ENCODE data around the gene COL19A1. TPM values are rescaled to one million over a fixed set of nuclear protein-coding genes. Genes with fewer than 3 reads are reported as not detected.
"Not testable (repeated sequence)": the region's sequence is repeated elsewhere in the genome, so short reads cannot be mapped to it uniquely, and the experiment has no call there.

COL19A1 gene
- total RNA-seq, 2 donors from 2014 or later, result 1.5 TPM; not detected in 1

DNA sequence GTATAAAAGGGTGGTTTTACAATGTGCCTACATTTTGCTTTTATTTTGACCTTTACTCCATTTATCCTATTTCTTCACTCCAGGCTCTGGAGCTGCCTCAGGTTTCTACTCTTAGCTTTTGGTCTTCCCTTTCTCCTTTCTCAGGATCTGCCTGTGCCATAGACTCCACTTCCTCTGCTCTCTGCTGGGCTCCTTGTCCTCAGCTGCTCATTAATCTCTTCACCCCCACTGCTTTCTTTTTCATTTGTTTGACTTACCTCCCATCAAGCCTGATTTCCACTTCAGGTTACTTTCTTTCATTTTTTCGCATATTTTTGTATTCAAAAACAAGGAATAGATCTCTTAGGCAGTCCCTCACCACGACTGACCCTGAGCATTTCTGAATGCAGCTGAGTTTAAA lies 106.8 kb downstream of the COL19A1 start:
- H3K27me3 Mint-ChIP-seq, result peaks cover 10% of the 10 kb centered on the region
- H3K4me3 Mint-ChIP-seq, result no peak overlapping the region
- H3K27ac Mint-ChIP-seq, result no peak overlapping the region
- no peak for ATAC-seq
- peaks cover 2% of the 10 kb centered on the region for H3K36me3 Mint-ChIP-seq (ENCODE audit: low read depth)
- no peaks in the 10 kb centered on the region for H3K4me1 Mint-ChIP-seq
- no peaks in the 10 kb centered on the region for H3K9me3 ChIP-seq (ENCODE audit: control insufficient read depth, low read length, poor library complexity, severe bottlenecking)
- no peak for DNase-seq

DNA sequence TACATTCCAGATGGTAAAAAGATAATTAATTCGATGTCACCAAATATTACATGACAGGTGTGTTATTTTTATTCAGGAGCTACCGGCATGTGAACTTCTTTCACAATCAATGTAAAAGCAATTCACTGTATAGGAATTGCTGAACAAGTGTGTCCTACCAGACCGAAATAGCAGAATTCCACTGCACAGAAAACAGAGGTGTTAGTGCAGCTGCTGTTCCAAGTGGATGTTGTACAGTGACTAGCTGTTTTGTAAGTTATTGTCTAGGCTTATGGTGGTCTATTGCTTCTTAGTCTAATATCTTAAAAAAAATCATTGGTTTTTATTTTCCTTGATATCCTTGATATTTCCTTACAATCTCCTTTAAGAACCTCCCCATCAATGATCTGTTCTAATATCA lies 107.4 kb downstream of the COL19A1 start:
- ATAC-seq, result no peak
- Mint-ChIP-seq H3K4me3 (no peak overlapping the region), H3K27ac (no peak overlapping the region), H3K36me3 (ENCODE audit: low read depth) (peaks cover 2% of the 10 kb centered on the region), H3K4me1 (no peaks in the 10 kb centered on the region), H3K27me3 (peaks cover 10% of the 10 kb centered on the region)
- H3K9me3 ChIP-seq (ENCODE audit: control insufficient read depth, low read length, poor library complexity, severe bottlenecking), result no peaks in the 10 kb centered on the region
- DNase-seq, result no peak

DNA sequence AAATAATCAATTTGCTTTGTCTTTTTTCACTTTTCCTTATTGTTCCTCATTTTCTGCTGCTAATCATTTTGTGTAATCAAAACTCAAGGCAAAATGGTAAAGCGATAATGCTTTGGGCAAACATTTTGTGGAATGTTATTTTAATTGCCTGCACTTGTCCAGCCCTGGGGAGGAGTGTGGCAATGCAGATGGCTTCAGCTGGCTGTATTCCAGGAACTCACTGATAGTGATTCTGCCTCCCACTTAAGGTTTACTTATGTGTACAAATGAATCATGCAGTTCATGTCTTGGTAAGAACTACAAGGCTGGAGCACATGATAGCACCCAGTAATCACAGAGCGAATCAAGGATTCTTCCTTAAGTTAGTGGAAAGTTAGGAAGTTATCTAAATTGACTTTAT lies 107.8 kb downstream of the COL19A1 start:
- Mint-ChIP-seq H3K4me1 (no peaks in the 10 kb centered on the region), H3K36me3 (ENCODE audit: low read depth) (peaks cover 2% of the 10 kb centered on the region), H3K4me3 (no peak overlapping the region), H3K27me3 (peaks cover 10% of the 10 kb centered on the region), H3K27ac (no peak overlapping the region)
- DNase-seq, result no peak
- no peak for ATAC-seq
- no peaks in the 10 kb centered on the region for H3K9me3 ChIP-seq (ENCODE audit: control insufficient read depth, low read length, poor library complexity, severe bottlenecking)

DNA sequence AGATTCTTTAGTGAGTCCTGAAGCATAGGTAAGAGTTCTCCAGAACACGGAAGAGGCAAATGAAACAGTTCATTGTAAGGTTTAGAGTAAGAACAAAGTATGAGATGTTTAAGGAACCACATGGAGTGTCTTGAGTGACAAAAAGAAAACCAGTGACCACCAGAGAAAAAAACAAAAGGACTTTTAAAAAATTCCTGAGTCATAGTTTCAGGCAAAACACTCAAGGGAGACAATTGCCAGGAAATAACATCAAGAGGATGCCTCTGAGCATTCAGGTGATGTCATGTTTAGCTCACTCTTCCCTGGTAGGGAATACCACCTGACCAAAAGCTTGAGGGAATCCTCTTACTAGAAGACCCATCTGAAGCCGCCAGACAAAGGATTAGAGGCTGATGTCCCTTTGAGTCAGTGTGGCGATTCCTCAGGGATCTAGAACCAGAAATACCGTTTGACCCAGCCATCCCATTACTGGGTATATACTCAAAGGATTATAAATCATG lies 110.3 kb downstream of the COL19A1 start:
- H3K4me1 Mint-ChIP-seq, result no peaks in the 10 kb centered on the region
- ATAC-seq (no peak), DNase-seq (no peak)
- H3K27ac Mint-ChIP-seq, result no peak overlapping the region
- peaks cover 1% of the 10 kb centered on the region for H3K36me3 Mint-ChIP-seq (ENCODE audit: low read depth)
- no peaks in the 10 kb centered on the region for H3K9me3 ChIP-seq (ENCODE audit: control insufficient read depth, low read length, poor library complexity, severe bottlenecking)
- peaks cover 6% of the 10 kb centered on the region for H3K27me3 Mint-ChIP-seq
- H3K4me3 Mint-ChIP-seq, result no peak overlapping the region

DNA sequence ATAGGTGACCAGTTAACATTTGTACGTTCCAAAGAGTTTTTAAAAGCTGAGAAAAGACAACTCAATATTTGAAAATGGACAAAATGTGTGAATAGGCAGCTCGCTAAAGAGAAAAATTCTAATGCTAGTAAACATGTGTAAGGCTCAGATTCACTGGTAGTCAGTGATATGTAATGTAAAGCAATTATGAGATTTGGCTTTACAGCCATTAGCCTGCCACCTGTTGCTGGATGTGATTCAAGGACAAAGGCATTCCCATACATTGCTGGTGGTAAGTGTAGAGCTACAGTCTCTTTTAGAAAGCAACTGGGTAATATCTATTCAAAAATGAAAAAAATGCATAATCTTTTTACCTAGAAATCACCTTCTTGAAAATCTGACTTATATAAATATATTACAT lies 114.3 kb downstream of the COL19A1 start:
- no peaks in the 10 kb centered on the region for H3K9me3 ChIP-seq (ENCODE audit: control insufficient read depth, low read length, poor library complexity, severe bottlenecking)
- no peak for DNase-seq
- no peak overlapping the region for H3K4me3 Mint-ChIP-seq
- no peak overlapping the region for H3K27ac Mint-ChIP-seq
- peaks cover 4% of the 10 kb centered on the region for H3K4me1 Mint-ChIP-seq
- H3K27me3 Mint-ChIP-seq, result no peaks in the 10 kb centered on the region
- no peak for ATAC-seq
- H3K36me3 Mint-ChIP-seq (ENCODE audit: low read depth), result no peaks in the 10 kb centered on the region

DNA sequence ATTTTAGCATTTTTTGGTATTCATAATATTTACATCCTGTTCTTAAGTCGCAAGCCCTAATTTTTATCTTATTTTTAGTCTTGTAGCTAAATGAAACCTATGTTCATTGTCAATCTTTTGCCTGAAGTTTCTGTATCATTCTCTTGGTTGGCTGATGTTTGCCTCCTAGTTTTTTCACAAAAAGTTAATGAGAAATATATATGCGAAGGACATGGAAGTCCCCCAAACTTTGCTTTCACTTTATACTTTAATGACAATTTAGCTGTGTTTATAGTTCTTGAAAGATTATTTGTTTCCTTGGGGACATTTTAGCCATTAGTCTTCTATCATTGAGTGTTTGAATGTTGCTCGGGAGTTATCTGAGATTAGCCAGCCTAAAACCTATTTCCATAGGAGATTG lies 118.2 kb downstream of the COL19A1 start:
- H3K27me3 Mint-ChIP-seq, result no peaks in the 10 kb centered on the region

DNA sequence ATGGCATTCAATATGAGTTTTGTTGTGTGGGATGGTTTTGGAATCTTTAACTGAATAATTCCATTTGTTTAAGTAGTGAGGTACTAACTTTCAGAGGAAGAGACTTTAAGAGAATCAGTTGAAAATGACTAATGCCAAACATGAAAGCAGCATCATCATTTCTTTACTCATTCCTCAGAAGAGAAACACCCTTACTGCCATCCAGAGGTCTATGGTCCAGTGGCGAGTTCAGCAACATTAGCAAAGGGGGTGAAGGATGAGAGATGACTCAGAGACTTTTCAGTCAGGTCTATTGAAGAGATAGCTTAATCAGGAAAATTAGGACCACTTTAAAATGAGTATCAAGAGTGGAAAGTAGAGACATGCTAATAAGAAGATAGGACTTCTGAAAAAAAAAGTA lies 118.8 kb downstream of the COL19A1 start:
- Mint-ChIP-seq H3K4me3 (no peak overlapping the region), H3K4me1 (peaks cover 7% of the 10 kb centered on the region), H3K27me3 (no peaks in the 10 kb centered on the region), H3K27ac (no peak overlapping the region), H3K36me3 (ENCODE audit: low read depth) (no peaks in the 10 kb centered on the region)
- no peaks in the 10 kb centered on the region for H3K9me3 ChIP-seq (ENCODE audit: control insufficient read depth, low read length, poor library complexity, severe bottlenecking)
- DNase-seq, result no peak
- no peak for ATAC-seq

More for the DNA sequence above, 118.2 kb downstream of the COL19A1 start:
- Mint-ChIP-seq H3K4me3 (no peak overlapping the region), H3K27ac (no peak overlapping the region), H3K4me1 (peaks cover 7% of the 10 kb centered on the region), H3K36me3 (ENCODE audit: low read depth) (no peaks in the 10 kb centered on the region)
- no peaks in the 10 kb centered on the region for H3K9me3 ChIP-seq (ENCODE audit: control insufficient read depth, low read length, poor library complexity, severe bottlenecking)
- DNase-seq, result no peak
- no peak for ATAC-seq

DNA sequence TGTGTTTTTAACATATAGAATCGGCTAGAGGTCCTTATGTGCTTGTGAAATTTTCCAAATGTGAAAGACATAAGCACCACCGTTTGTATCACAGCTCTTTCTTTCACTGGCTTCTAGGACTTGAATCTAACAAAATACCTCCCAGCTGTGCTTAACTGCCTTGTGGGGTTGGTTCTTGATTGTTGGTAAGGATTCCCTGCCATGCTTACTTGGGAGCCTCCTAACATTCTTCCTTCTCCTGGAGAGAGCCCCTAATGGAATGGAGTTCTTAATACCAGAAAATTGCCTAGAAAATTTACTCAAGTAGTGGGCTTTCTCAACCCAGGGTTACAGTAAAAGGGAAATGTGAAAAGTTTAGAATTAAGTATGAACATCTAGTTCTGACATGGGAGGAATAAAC lies 121.2 kb downstream of the COL19A1 start:
- Mint-ChIP-seq H3K36me3 (ENCODE audit: low read depth) (no peaks in the 10 kb centered on the region), H3K4me3 (no peak overlapping the region), H3K27me3 (no peaks in the 10 kb centered on the region), H3K4me1 (peaks cover 5% of the 10 kb centered on the region), H3K27ac (no peak overlapping the region)
- ATAC-seq, result no peak
- DNase-seq, result no peak
- H3K9me3 ChIP-seq (ENCODE audit: control insufficient read depth, low read length, poor library complexity, severe bottlenecking), result no peaks in the 10 kb centered on the region

DNA sequence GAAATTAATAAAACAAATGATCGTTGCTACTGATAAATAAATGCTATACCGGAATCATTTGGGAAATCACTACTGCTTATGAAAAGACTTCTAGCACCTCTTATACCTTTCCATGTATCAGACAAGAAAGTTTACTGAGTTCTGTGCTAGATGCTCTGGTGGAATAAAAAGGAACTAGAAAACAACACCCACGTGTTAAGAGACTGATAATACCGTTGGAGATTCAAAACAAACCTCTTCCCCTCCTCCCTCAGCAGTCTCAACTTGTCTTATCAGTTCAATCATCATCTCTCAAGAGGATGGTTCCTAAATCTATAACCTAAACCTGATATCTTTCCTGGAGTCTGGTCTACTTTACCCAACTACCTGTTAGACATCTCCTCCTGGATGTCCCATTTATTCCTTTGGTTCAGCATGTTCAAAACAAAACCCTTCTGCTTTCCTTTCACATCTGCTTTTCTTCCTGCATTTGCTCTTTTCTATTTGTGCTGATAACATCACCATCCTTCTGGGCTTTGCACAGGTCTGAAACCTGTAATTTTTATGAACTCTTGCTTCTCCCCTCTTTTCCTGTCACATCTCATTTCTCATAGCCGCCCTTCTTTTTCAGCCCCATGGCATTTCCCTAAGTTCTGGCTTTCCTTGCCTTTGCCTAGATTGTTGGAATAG lies 122.2 kb downstream of the COL19A1 start:
- Mint-ChIP-seq H3K4me1 (peaks cover 5% of the 10 kb centered on the region), H3K27me3 (peaks cover 9% of the 10 kb centered on the region), H3K27ac (no peak overlapping the region), H3K4me3 (no peak overlapping the region), H3K36me3 (ENCODE audit: low read depth) (no peaks in the 10 kb centered on the region)
- no peak for DNase-seq
- ATAC-seq, result no peak
- H3K9me3 ChIP-seq (ENCODE audit: control insufficient read depth, low read length, poor library complexity, severe bottlenecking), result no peaks in the 10 kb centered on the region

DNA sequence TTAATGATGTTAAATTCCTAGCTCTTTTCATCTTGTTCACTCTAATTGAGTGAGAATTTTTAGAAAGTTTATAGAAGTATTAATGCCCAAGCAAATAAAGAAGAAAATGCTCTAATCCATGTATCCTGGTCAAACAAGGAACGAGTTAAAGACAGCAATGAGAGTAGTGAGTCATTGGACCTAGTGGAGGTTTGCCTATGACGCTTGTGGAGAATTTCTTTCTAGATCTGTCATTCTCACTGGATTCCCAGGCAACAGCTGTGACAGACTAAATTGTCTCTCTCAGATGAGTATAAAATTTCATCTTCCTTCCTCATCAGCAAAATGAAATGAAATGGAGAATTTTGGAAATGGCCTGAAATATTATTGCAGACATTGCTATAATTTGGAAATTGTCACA lies 127.9 kb downstream of the COL19A1 start:
- Mint-ChIP-seq H3K27me3 (peaks cover 24% of the 10 kb centered on the region), H3K4me3 (no peak overlapping the region), H3K4me1 (no peaks in the 10 kb centered on the region), H3K36me3 (ENCODE audit: low read depth) (no peaks in the 10 kb centered on the region), H3K27ac (no peak overlapping the region)
- DNase-seq (no peak), ATAC-seq (no peak)
- no peaks in the 10 kb centered on the region for H3K9me3 ChIP-seq (ENCODE audit: control insufficient read depth, low read length, poor library complexity, severe bottlenecking)

DNA sequence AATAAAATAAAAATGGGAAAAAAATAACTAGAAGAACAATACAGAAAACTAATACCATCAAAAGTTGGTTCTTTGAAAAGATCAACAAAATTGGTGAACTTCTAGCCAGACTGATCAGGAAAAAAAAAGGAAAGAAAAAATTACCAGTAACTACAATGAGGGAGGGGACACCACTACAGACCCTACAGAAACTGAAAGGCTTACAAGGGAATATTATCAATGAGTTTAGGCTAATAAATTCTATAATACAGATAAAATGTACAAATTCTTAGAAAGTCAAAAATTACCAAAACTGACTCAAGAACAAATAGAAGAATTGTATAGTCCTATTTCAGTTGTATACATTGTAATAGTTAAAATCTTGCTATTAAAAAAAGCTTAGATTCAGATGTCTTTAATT lies 141.8 kb downstream of the COL19A1 start:
- Mint-ChIP-seq H3K4me1 (no peaks in the 10 kb centered on the region), H3K4me3 (no peak overlapping the region), H3K36me3 (ENCODE audit: low read depth) (no peaks in the 10 kb centered on the region), H3K27ac (no peak overlapping the region), H3K27me3 (no peaks in the 10 kb centered on the region)
- DNase-seq (no peak), ATAC-seq (no peak)
- no peaks in the 10 kb centered on the region for H3K9me3 ChIP-seq (ENCODE audit: control insufficient read depth, low read length, poor library complexity, severe bottlenecking)

DNA sequence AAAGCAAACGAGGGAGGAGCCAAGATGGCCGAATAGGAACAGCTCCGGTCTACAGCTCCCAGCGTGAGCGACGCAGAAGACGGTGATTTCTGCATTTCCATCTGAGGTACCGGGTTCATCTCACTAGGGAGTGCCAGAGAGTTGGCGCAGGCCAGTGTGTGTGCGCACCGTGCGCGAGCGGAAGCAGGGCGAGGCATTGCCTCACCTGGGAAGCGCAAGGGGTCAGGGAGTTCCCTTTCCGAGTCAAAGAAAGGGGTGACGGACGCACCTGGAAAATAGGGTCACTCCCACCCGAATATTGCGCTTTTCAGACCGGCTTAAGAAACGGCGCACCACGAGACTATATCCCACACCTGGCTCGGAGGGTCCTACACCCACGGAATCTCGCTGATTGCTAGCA lies 144.0 kb downstream of the COL19A1 start:
- not testable (repeated sequence) for H3K27ac Mint-ChIP-seq; H3K4me1 Mint-ChIP-seq; DNase-seq; H3K27me3 Mint-ChIP-seq; H3K4me3 Mint-ChIP-seq; H3K9me3 ChIP-seq (ENCODE audit: control insufficient read depth, low read length, poor library complexity, severe bottlenecking); H3K36me3 Mint-ChIP-seq (ENCODE audit: low read depth); ATAC-seq

DNA sequence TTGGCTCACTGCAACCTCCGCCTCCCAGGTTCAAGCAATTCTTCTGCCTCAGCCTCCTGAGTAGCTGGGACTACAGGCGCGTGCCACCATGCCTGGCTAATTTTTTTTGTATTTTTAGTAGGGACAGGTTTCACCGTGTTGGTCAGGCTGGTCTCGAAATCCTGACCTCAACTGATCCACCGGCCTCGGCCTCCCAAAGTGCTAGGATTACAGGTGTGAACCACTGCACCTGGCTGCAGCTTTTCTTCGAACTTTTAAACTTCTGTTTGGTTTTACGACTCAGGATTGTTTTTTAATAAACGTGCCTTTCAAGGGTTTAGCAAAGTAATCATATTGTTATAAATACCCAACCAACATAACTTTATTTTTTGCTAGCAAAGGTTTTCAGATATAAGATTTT lies 156.8 kb downstream of the COL19A1 start:
- H3K9me3 ChIP-seq (ENCODE audit: control insufficient read depth, low read length, poor library complexity, severe bottlenecking); H3K4me1 Mint-ChIP-seq; DNase-seq; H3K27me3 Mint-ChIP-seq; H3K36me3 Mint-ChIP-seq (ENCODE audit: low read depth); ATAC-seq; H3K27ac Mint-ChIP-seq; H3K4me3 Mint-ChIP-seq: not testable (repeated sequence)

DNA sequence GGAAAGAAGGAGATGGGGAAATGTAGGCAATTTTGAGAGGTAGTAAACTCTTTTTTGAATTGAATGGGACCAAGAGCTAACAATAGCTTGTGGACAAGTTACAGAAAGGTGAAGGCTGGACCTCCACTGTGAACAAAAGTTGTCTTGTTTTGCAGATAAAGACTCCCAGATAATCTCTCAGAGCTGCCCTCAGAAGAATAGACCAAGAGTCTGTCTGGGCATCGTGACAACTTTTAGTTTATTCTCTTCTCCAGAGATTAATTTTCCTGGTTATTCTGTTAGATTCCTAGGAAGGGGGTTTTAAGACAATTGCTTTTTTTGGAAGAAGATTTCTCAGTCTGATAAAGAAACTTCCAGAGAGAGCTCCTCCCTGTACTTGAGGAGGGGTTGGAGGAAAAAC lies 161.9 kb downstream of the COL19A1 start:
- H3K36me3 Mint-ChIP-seq (ENCODE audit: low read depth), result peaks cover 2% of the 10 kb centered on the region
- DNase-seq (no peak), ATAC-seq (no peak)
- no peaks in the 10 kb centered on the region for H3K4me1 Mint-ChIP-seq
- no peaks in the 10 kb centered on the region for H3K9me3 ChIP-seq (ENCODE audit: control insufficient read depth, low read length, poor library complexity, severe bottlenecking)
- H3K27ac Mint-ChIP-seq, result no peak overlapping the region
- H3K4me3 Mint-ChIP-seq, result no peak overlapping the region
- H3K27me3 Mint-ChIP-seq, result peaks cover 24% of the 10 kb centered on the region
